Activated T-cell treated with anti-CD3 and anti-CD28 coated beads, Interleukin-2, amount 50 U/mL, for 4 hours (primary cell): ENCODE data around the gene ABHD1. TPM values are rescaled to one million over a fixed set of nuclear protein-coding genes. Genes with fewer than 3 reads are reported as not detected.

Experiments used
- ATAC-seq, 2 donors: fragments of 200-7000 bp; cut with Tn5 transposase; one replicate each; pipeline ENCODE4 v1.10.0; 2021
- DNase-seq: peaks from one replicate; pipeline ENCODE4 v3.0.0-alpha.2; 2020
- H3K27me3 Mint-ChIP-seq: one replicate; pipeline ENCODE4 v1.8.0; 2021; ENCODE audit warnings: low read depth, mixed read lengths
- H3K36me3 Mint-ChIP-seq: one replicate; pipeline ENCODE4 v1.8.0; 2022; ENCODE audit warnings: mixed read lengths; ENCODE audit not compliant: insufficient read depth
- H3K4me1 Mint-ChIP-seq: one replicate; pipeline ENCODE4 v1.8.0; 2021; ENCODE audit warnings: low read depth, mixed read lengths
- H3K4me3 Mint-ChIP-seq: one replicate; pipeline ENCODE4 v1.8.0; 2021; ENCODE audit warnings: mild to moderate bottlenecking, moderate library complexity, mixed read lengths
- H3K9me3 Mint-ChIP-seq: one replicate; pipeline ENCODE4 v1.8.0; 2021; ENCODE audit warnings: mixed read lengths
- total RNA-seq, 3 donors: library from RNA; stranded (reverse); gene quantifications; one replicate each; pipeline ENCODE4 v1.2.1, GENCODE V29; 2021

ABHD1 gene
- total RNA-seq, 3 donors from 2014 or later = not detected

- ATAC-seq = no peak
- no peaks in the 10 kb centered on the region for H3K27me3 Mint-ChIP-seq
- H3K4me1 Mint-ChIP-seq = peaks cover 27% of the 10 kb centered on the region
- DNase-seq = no peak
- H3K36me3 Mint-ChIP-seq = no peaks in the 10 kb centered on the region
- H3K9me3 Mint-ChIP-seq = no peaks in the 10 kb centered on the region
- H3K4me3 Mint-ChIP-seq = no peak overlapping the region
Observed at GRCh38 chr2:27084297-27085061, 39.1 kb upstream of the ABHD1 start.

GRCh38 chr2:27085062-27085672 lies 38.4 kb upstream of the ABHD1 start:
- Mint-ChIP-seq H3K27me3 (no peaks in the 10 kb centered on the region), H3K4me3 (peak overlapping the region; percentile 82), H3K9me3 (no peaks in the 10 kb centered on the region), H3K4me1 (peaks cover 24% of the 10 kb centered on the region), H3K36me3 (no peaks in the 10 kb centered on the region)
- DNase-seq (no peak), ATAC-seq (no peak)

- no peaks in the 10 kb centered on the region for H3K27me3 Mint-ChIP-seq
- H3K36me3 Mint-ChIP-seq = no peaks in the 10 kb centered on the region
- peak; percentile 25 for DNase-seq
- peaks cover 21% of the 10 kb centered on the region for H3K4me1 Mint-ChIP-seq
- H3K4me3 Mint-ChIP-seq = peak overlapping the region; percentile 82
- H3K9me3 Mint-ChIP-seq = no peaks in the 10 kb centered on the region
- peak; percentile 0 to 1 for ATAC-seq
Observed at GRCh38 chr2:27085673-27086089, 37.9 kb upstream of the ABHD1 start.

- peaks cover 16% of the 10 kb centered on the region for H3K4me1 Mint-ChIP-seq
- ATAC-seq (peak; percentile 95 to 96), DNase-seq (peak; percentile 98)
- H3K4me3 Mint-ChIP-seq = peak overlapping the region; percentile 82
- H3K36me3 Mint-ChIP-seq = no peaks in the 10 kb centered on the region
- no peaks in the 10 kb centered on the region for H3K27me3 Mint-ChIP-seq
- H3K9me3 Mint-ChIP-seq = no peaks in the 10 kb centered on the region
Observed at GRCh38 chr2:27086090-27086723, 37.4 kb upstream of the ABHD1 start.

GRCh38 chr2:27086724-27087593 lies 36.7 kb upstream of the ABHD1 start, which contains the start of gene KHK:
KHK (plus strand) TSS chr2:27086772; CDS start chr2:27087260, 488 bp downstream.
- H3K9me3 Mint-ChIP-seq = no peaks in the 10 kb centered on the region
- no peaks in the 10 kb centered on the region for H3K36me3 Mint-ChIP-seq
- ATAC-seq (peak; percentile 0 to 1), DNase-seq (no peak)
- H3K4me1 Mint-ChIP-seq = peaks cover 10% of the 10 kb centered on the region
- no peaks in the 10 kb centered on the region for H3K27me3 Mint-ChIP-seq
- peak within 1 kb of the TSS; percentile 82 for H3K4me3 Mint-ChIP-seq

GRCh38 chr2:27087823-27088410 lies 35.7 kb upstream of the ABHD1 start:
- no peaks in the 10 kb centered on the region for H3K27me3 Mint-ChIP-seq
- H3K9me3 Mint-ChIP-seq = no peaks in the 10 kb centered on the region
- DNase-seq (no peak), ATAC-seq (no peak)
- H3K4me3 Mint-ChIP-seq = peak overlapping the region; percentile 29
- H3K4me1 Mint-ChIP-seq = peaks cover 10% of the 10 kb centered on the region
- no peaks in the 10 kb centered on the region for H3K36me3 Mint-ChIP-seq

- ATAC-seq = no peak
- Mint-ChIP-seq H3K4me1 (peaks cover 10% of the 10 kb centered on the region), H3K4me3 (no peak overlapping the region), H3K9me3 (no peaks in the 10 kb centered on the region), H3K36me3 (no peaks in the 10 kb centered on the region), H3K27me3 (no peaks in the 10 kb centered on the region)
- DNase-seq = no peak
Observed at GRCh38 chr2:27088634-27089033, 35.0 kb upstream of the ABHD1 start.

GRCh38 chr2:27089111-27089954 lies 34.3 kb upstream of the ABHD1 start:
- Mint-ChIP-seq H3K4me3 (no peak overlapping the region), H3K27me3 (no peaks in the 10 kb centered on the region), H3K36me3 (no peaks in the 10 kb centered on the region), H3K9me3 (no peaks in the 10 kb centered on the region), H3K4me1 (peaks cover 10% of the 10 kb centered on the region)
- DNase-seq (no peak), ATAC-seq (no peak)

- H3K4me1 Mint-ChIP-seq = peaks cover 13% of the 10 kb centered on the region
- H3K4me3 Mint-ChIP-seq = no peak overlapping the region
- H3K36me3 Mint-ChIP-seq = no peaks in the 10 kb centered on the region
- H3K9me3 Mint-ChIP-seq = no peaks in the 10 kb centered on the region
- no peaks in the 10 kb centered on the region for H3K27me3 Mint-ChIP-seq
- no peak for ATAC-seq
- DNase-seq = no peak
Observed at GRCh38 chr2:27091746-27092695, 31.6 kb upstream of the ABHD1 start.

- H3K27me3 Mint-ChIP-seq = no peaks in the 10 kb centered on the region
- peaks cover 10% of the 10 kb centered on the region for H3K4me1 Mint-ChIP-seq
- no peak for DNase-seq
- no peaks in the 10 kb centered on the region for H3K36me3 Mint-ChIP-seq
- no peaks in the 10 kb centered on the region for H3K9me3 Mint-ChIP-seq
- H3K4me3 Mint-ChIP-seq = no peak overlapping the region
- ATAC-seq = no peak
Observed at GRCh38 chr2:27092696-27093429, 30.8 kb upstream of the ABHD1 start.

GRCh38 chr2:27093430-27094352 lies 29.9 kb upstream of the ABHD1 start:
- peaks cover 10% of the 10 kb centered on the region for H3K4me1 Mint-ChIP-seq
- H3K4me3 Mint-ChIP-seq = no peak overlapping the region
- DNase-seq (no peak), ATAC-seq (no peak)
- no peaks in the 10 kb centered on the region for H3K9me3 Mint-ChIP-seq
- no peaks in the 10 kb centered on the region for H3K36me3 Mint-ChIP-seq
- H3K27me3 Mint-ChIP-seq = no peaks in the 10 kb centered on the region
